Uterus (tissue), 2 donors: ENCODE measurements around the gene KCNIP1.

Source experiments
- CTCF ChIP-seq, 4 experiments: fragments of 200-600 bp in 2 of 4; fragments of 450-650 bp in 2 of 4; sonication (generic) in 2 of 4; IDR thresholded peaks; one replicate each; pipeline ENCODE4 v1.5.1; 2016 to 2019; ENCODE audit warnings: antibody characterized with exemption in 4 of 4, mild to moderate bottlenecking in 2 of 4, moderate library complexity in 1 of 4
- POLR2A ChIP-seq, 2 donors: fragments of 450-650 bp; IDR thresholded peaks; one replicate each; pipeline ENCODE4 v1.6.1; 2016; ENCODE audit warnings: antibody characterized with exemption in 2 of 2, mild to moderate bottlenecking in 1 of 2, moderate library complexity in 1 of 2

GRCh38 chr5:170636206-170636605 lies 132.4 kb downstream of the KCNIP1 start:
- TF ChIP-seq POLR2A (IDR thresholded peaks at IDR 0.05) (no peak), CTCF (IDR thresholded peaks at IDR 0.05) (no peak)
